ENCODE measurements around the gene CTU2. TPM values are rescaled to one million over a fixed set of nuclear protein-coding genes. Genes with fewer than 3 reads are reported as not detected.

The CTU2 gene
- total and polyA plus RNA-seq, 9 of the 15 experiments (the other 6 are each of a cell fraction or from before 2014, with no cell fraction given): 1.3 to 105 (median 23.2) TPM

- no peak for ATAC-seq
- Histone ChIP-seq H3K79me2 (ENCODE audit: control insufficient read depth, insufficient read depth, low read length) (peaks cover 96% of the 10 kb centered on the region), H3K4me3 (no peak overlapping the region), H3K4me2 (ENCODE audit: insufficient read depth, low read length) (no peak overlapping the region), H3K9ac (ENCODE audit: insufficient read depth in 1 of 2, low read depth in 2 of 2, low read length in 2 of 2) (peak overlapping the region in 1 of 2 experiments; percentile 78; a peak in 2 of 4 replicates), H3K9me1 (ENCODE audit: control insufficient read depth, insufficient read depth, low read length) (peaks cover 42% of the 10 kb centered on the region), H3K9me3 (replicated peaks; ENCODE audit: control insufficient read depth, insufficient read depth, low read depth, low read length) (no peaks in the 10 kb centered on the region), H4K20me1 (replicated peaks; ENCODE audit: control insufficient read depth, insufficient read depth, low read length) (peaks cover 82% of the 10 kb centered on the region), H3K4me1 (replicated peaks in 1 of 2; ENCODE audit: control insufficient read depth in 2 of 2, insufficient read depth in 2 of 2, low read length in 2 of 2) (peaks cover 24 to 92% of the 10 kb centered on the region in 2 experiments), H2AFZ (ENCODE audit: low read depth, low read length) (no peak overlapping the region), H3K27ac (ENCODE audit: extremely low read depth, low read depth, low read length) (peak overlapping the region; percentile 44; the same call in 1 of the 3 replicates), H3K36me3 (ENCODE audit: control insufficient read depth, insufficient read depth, low read length) (peaks cover 92% of the 10 kb centered on the region), H3K27me3 (ENCODE audit: control insufficient read depth in 2 of 2, insufficient read depth in 2 of 2, low read length in 2 of 2) (no peaks in the 10 kb centered on the region)
- intact Hi-C loops (cut with micrococcal nuclease): no loop called here
- 79% methylated on average over 24 of the region's 24 CpGs for WGBS (ENCODE audit: insufficient coverage, low coverage, missing lambda C conversion rate)
- no TSS peak for BruUV-seq (replicated peaks)
- FAIRE-seq: peak; percentile 67
- ChIA-PET POLR2A (interaction anchor here (0.7 to 8.9 kb wide), 6 partner anchors 11 to 803 kb away, joined by 3 to 102 read pairs (median 4); no protein-coding TSS in a partner anchor), CTCF (ENCODE audit: low intra/inter-chr PET ratio) (no interaction called here)
- no peak for DNase-seq (ENCODE audit: extremely low read depth in 1 of 4, low spot score in 3 of 4)
- in situ Hi-C loops (cut with MboI): no loop called here
- no peak for TF ChIP-seq TBP (optimal IDR thresholded peaks at IDR 0.05; ENCODE audit: low read depth, low read length)
- TF ChIP-seq IRF1 (CRISPR knock-in tag; IDR thresholded peaks at IDR 0.05; ENCODE audit: borderline replicate concordance): no peak
- TF ChIP-seq POLR2H (tag; IDR thresholded peaks at IDR 0.05; ENCODE audit: low read depth): no peak
- no peak for TF ChIP-seq TFAM (CRISPR knock-in tag; conservative IDR thresholded peaks at IDR 0.05)
- no peak for TF ChIP-seq ZNF175 (CRISPR knock-in tag; IDR thresholded peaks at IDR 0.05; ENCODE audit: low read depth)
- TF ChIP-seq CGGBP1 (CRISPR knock-in tag; IDR thresholded peaks at IDR 0.05): no peak
- TF ChIP-seq CUX1 (CRISPR knock-in tag; IDR thresholded peaks at IDR 0.05): no peak
- TF ChIP-seq POLR2G (IDR thresholded peaks at IDR 0.05; ENCODE audit: low read depth, low read length): peak; percentile 72
- no peak for TF ChIP-seq MCM2 (IDR thresholded peaks at IDR 0.05; ENCODE audit: low read depth)
- peak; percentile 60; the same call in 1 of the 2 replicates for TF ChIP-seq POLR2AphosphoS2 (IDR thresholded peaks at IDR 0.05; ENCODE audit: low read length)
- no peak for TF ChIP-seq XRCC5 (IDR thresholded peaks at IDR 0.05; ENCODE audit: low read depth, low read length)
- no peak for TF ChIP-seq HMG20B (CRISPR knock-in tag; IDR thresholded peaks at IDR 0.05)
- peak; percentile 20 for TF ChIP-seq HMGN3 (IDR thresholded peaks at IDR 0.05; ENCODE audit: borderline replicate concordance, extremely low read depth, insufficient read length, low read depth, low read length)
- TF ChIP-seq DEAF1 (CRISPR knock-in tag; IDR thresholded peaks at IDR 0.05): no peak
Measured at GRCh38 chr16:88760424-88761142, 54.3 kb downstream of the CTU2 start.
